Neural cell (in vitro differentiated cells): ENCODE results near the gene MON2. TPM values are rescaled to one million over a fixed set of nuclear protein-coding genes. Genes with fewer than 3 reads are reported as not detected.
"Not testable (repeated sequence)": the region's sequence is repeated elsewhere in the genome, so short reads cannot be mapped to it uniquely, and the experiment has no call there.

Experiments
- H2AFZ ChIP-seq: fragments of 200-600, 300-800 bp; sonication (generic), shearing (Covaris generic); 2 replicates; pipeline ENCODE4 v1.6.0; 2014; ENCODE audit warnings: low read depth, mild to moderate bottlenecking, antibody characterized with exemption, low read length, moderate library complexity
- H3F3A ChIP-seq: fragments of 200-600 bp; shearing (Covaris generic); 2 replicates; pipeline ENCODE4 v1.6.1; 2016; ENCODE audit warnings: mild to moderate bottlenecking, moderate library complexity, mixed read lengths, antibody characterized with exemption, low read length; ENCODE audit not compliant: insufficient read depth, poor library complexity, severe bottlenecking
- H3K27ac ChIP-seq: fragments of 200-600, 300-800 bp; sonication (generic), shearing (Covaris generic); 2 replicates; pipeline ENCODE4 v1.5.1; 2014; ENCODE audit warnings: mild to moderate bottlenecking, low read length, moderate library complexity
- H3K27me3 ChIP-seq: fragments of 300-800, 200-600 bp; sonication (generic), shearing (Covaris generic); 2 replicates; pipeline ENCODE4 v1.6.0; 2014; ENCODE audit warnings: mild to moderate bottlenecking, low read depth, low read length, moderate library complexity; ENCODE audit not compliant: insufficient read depth
- H3K36me3 ChIP-seq: fragments of 300-800, 200-600 bp; sonication (generic), shearing (Covaris generic); 2 replicates; pipeline ENCODE4 v1.5.1; 2014; ENCODE audit warnings: mild to moderate bottlenecking, antibody characterized with exemption, low read length, moderate library complexity; ENCODE audit not compliant: insufficient read depth
- H3K4me2 ChIP-seq: fragments of 300-800, 200-600 bp; sonication (generic), shearing (Covaris generic); 2 replicates; pipeline ENCODE4 v1.6.0; 2014; ENCODE audit warnings: mild to moderate bottlenecking, low read length
- H3K4me3 ChIP-seq: fragments of 300-800, 200-600 bp; sonication (generic), shearing (Covaris generic); 2 replicates; pipeline ENCODE4 v1.5.1; 2014; ENCODE audit warnings: mild to moderate bottlenecking, low read length, moderate library complexity
- H3K79me2 ChIP-seq: fragments of 200-600 bp; shearing (Covaris generic); replicated peaks from 2 replicates; pipeline ENCODE4 v1.6.0; 2014; ENCODE audit warnings: mild to moderate bottlenecking, low read length, moderate library complexity; ENCODE audit not compliant: insufficient read depth
- H3K9ac ChIP-seq: fragments of 300-800, 200-600 bp; sonication (generic), shearing (Covaris generic); 2 replicates; pipeline ENCODE4 v1.6.1; 2016; ENCODE audit warnings: mild to moderate bottlenecking, low read length, mixed read lengths
- H3K9me2 ChIP-seq: fragments of 200-600 bp; shearing (Covaris generic); 2 replicates; pipeline ENCODE4 v1.6.1; 2016; ENCODE audit warnings: mild to moderate bottlenecking, low read length, mixed read lengths; ENCODE audit not compliant: insufficient read depth
- H3K9me3 ChIP-seq: fragments of 200-600, 300-800 bp; sonication (generic), shearing (Covaris generic); 2 replicates; pipeline ENCODE4 v1.6.1; 2016; ENCODE audit warnings: mild to moderate bottlenecking, mixed run types, low read length, moderate library complexity, mixed read lengths
- H4K20me1 ChIP-seq: fragments of 200-600 bp; shearing (Covaris generic); 2 replicates; pipeline ENCODE4 v1.6.1; 2016; ENCODE audit warnings: mild to moderate bottlenecking, mixed run types; ENCODE audit not compliant: insufficient read depth
- EP300 ChIP-seq: fragments of 450-650 bp; conservative IDR thresholded peaks from 2 replicates; pipeline ENCODE4 v1.6.1; 2014; ENCODE audit warnings: antibody characterized with exemption, mild to moderate bottlenecking, moderate library complexity; ENCODE audit not compliant: poor library complexity, severe bottlenecking
- EZH2 ChIP-seq: fragments of 200-600, 300-800 bp; shearing (Covaris generic), sonication (generic); IDR thresholded peaks from 2 replicates; pipeline ENCODE4 v1.6.1; 2014; ENCODE audit warnings: antibody characterized with exemption, low read length, borderline replicate concordance, mild to moderate bottlenecking; ENCODE audit not compliant: insufficient read depth, poor library complexity, severe bottlenecking
- MXI1 ChIP-seq: fragments of 450-650 bp; conservative IDR thresholded peaks from 2 replicates; pipeline ENCODE4 v1.6.1; 2014; ENCODE audit warnings: antibody characterized with exemption, mild to moderate bottlenecking; ENCODE audit not compliant: poor library complexity, severe bottlenecking
- POLR2AphosphoS5 ChIP-seq: IDR thresholded peaks from 2 replicates; pipeline ENCODE4 v1.6.1; 2012
- RAD21 ChIP-seq: fragments of 450-650 bp; conservative IDR thresholded peaks from 2 replicates; pipeline ENCODE4 v1.6.1; 2014; ENCODE audit warnings: antibody characterized with exemption, mild to moderate bottlenecking, moderate library complexity
- SMC3 ChIP-seq: fragments of 450-650 bp; conservative IDR thresholded peaks from 2 replicates; pipeline ENCODE4 v1.6.1; 2014; ENCODE audit warnings: antibody characterized with exemption, mild to moderate bottlenecking, moderate library complexity; ENCODE audit not compliant: poor library complexity
- TAF1 ChIP-seq: IDR thresholded peaks from 2 replicates; pipeline ENCODE4 v1.6.1; 2012; ENCODE audit warnings: low read depth
- polyA plus RNA-seq: library from polyadenylated mRNA; depleted of rRNA; stranded (reverse); fragments of >200 nt; gene quantifications from 2 replicates; pipeline ENCODE4 v1.2.3, GENCODE V29; 2014
- TF ChIP-seq, protein P1 (sequence below): fragments of 450-650 bp; IDR thresholded peaks from 2 replicates; pipeline ENCODE4 v1.5.1; 2014; ENCODE audit warnings: antibody characterized with exemption, mild to moderate bottlenecking, moderate library complexity; ENCODE audit not compliant: poor library complexity, severe bottlenecking
- TF ChIP-seq, protein P2 (sequence below): IDR thresholded peaks from 2 replicates; pipeline ENCODE4 v1.6.1; 2012; ENCODE audit warnings: borderline replicate concordance

MON2 gene
- polyA plus RNA-seq, 1 donor from 2014 or later, result 44.2 TPM

DNA sequence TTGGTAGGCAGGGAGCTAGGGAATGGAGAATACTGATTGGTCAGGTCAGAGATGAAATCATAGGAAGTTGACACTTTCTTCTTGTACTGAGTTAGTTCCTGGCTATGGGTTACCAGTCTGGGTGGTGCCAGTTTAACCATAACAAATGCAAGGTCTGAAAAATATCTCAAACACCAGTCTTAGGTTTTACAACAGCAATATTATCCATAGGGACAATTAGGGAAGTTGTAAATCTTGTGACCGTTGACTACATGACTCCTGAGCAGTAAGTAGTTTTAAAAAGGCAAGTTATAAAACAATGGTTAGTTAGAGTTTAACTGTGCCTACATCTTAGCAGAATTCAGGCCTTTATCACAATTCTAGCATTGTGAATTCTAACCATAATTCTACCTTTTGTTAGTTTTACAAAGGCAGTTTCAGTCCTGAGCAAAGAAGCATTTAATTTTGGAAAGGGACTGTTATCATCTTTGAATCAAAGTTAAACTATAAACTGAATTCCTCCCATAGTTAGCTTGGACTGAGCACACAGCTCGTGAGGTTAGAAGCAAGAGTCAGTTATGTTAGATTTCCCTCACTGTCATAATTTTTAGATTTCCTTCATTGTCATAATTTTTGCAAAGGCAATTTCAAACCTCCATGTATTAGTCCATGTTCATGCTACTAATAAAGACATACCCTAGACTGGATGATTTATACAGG lies 19.7 kb upstream of the MON2 start:
- H3K27me3 ChIP-seq, result no peaks in the 10 kb centered on the region
- no peak overlapping the region for H2AFZ ChIP-seq
- TF ChIP-seq, protein P1, sequence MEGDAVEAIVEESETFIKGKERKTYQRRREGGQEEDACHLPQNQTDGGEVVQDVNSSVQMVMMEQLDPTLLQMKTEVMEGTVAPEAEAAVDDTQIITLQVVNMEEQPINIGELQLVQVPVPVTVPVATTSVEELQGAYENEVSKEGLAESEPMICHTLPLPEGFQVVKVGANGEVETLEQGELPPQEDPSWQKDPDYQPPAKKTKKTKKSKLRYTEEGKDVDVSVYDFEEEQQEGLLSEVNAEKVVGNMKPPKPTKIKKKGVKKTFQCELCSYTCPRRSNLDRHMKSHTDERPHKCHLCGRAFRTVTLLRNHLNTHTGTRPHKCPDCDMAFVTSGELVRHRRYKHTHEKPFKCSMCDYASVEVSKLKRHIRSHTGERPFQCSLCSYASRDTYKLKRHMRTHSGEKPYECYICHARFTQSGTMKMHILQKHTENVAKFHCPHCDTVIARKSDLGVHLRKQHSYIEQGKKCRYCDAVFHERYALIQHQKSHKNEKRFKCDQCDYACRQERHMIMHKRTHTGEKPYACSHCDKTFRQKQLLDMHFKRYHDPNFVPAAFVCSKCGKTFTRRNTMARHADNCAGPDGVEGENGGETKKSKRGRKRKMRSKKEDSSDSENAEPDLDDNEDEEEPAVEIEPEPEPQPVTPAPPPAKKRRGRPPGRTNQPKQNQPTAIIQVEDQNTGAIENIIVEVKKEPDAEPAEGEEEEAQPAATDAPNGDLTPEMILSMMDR, result no peak
- no peaks in the 10 kb centered on the region for H3K9me3 ChIP-seq
- no peak overlapping the region for H3K4me3 ChIP-seq
- no peaks in the 10 kb centered on the region for H3K9me2 ChIP-seq
- no peaks in the 10 kb centered on the region for H3K79me2 ChIP-seq
- H3K4me2 ChIP-seq, result no peak overlapping the region
- no peaks in the 10 kb centered on the region for H3K36me3 ChIP-seq
- H3F3A ChIP-seq, result no peaks in the 10 kb centered on the region
- no peak overlapping the region for H3K27ac ChIP-seq
- no peaks in the 10 kb centered on the region for H4K20me1 ChIP-seq
- no peak overlapping the region for H3K9ac ChIP-seq

DNA sequence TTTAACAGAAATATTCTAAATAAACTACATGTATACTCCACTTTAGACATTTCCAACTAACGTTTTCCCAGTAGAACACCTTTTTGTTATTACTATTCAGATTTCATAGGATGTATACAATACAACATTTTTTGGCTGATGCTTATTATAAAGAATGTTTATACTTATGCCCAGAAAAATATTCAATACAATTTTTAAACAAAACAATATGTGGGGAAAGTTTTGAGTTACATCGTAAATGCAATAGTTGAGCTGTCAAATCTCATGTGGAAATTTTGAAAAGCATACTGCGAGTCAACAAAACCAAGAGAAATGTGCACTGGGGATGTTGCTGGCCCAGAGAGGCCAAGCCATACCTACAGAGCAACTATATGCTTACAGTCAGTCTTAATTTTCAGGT lies 18.2 kb upstream of the MON2 start:
- H3K79me2 ChIP-seq, result no peaks in the 10 kb centered on the region
- no peak overlapping the region for H3K27ac ChIP-seq
- no peak overlapping the region for H3K9ac ChIP-seq
- H3K4me2 ChIP-seq, result no peak overlapping the region
- TF ChIP-seq, protein P2, sequence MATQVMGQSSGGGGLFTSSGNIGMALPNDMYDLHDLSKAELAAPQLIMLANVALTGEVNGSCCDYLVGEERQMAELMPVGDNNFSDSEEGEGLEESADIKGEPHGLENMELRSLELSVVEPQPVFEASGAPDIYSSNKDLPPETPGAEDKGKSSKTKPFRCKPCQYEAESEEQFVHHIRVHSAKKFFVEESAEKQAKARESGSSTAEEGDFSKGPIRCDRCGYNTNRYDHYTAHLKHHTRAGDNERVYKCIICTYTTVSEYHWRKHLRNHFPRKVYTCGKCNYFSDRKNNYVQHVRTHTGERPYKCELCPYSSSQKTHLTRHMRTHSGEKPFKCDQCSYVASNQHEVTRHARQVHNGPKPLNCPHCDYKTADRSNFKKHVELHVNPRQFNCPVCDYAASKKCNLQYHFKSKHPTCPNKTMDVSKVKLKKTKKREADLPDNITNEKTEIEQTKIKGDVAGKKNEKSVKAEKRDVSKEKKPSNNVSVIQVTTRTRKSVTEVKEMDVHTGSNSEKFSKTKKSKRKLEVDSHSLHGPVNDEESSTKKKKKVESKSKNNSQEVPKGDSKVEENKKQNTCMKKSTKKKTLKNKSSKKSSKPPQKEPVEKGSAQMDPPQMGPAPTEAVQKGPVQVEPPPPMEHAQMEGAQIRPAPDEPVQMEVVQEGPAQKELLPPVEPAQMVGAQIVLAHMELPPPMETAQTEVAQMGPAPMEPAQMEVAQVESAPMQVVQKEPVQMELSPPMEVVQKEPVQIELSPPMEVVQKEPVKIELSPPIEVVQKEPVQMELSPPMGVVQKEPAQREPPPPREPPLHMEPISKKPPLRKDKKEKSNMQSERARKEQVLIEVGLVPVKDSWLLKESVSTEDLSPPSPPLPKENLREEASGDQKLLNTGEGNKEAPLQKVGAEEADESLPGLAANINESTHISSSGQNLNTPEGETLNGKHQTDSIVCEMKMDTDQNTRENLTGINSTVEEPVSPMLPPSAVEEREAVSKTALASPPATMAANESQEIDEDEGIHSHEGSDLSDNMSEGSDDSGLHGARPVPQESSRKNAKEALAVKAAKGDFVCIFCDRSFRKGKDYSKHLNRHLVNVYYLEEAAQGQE, result no peak
- TF ChIP-seq MXI1, result no peak
- TF ChIP-seq SMC3, result no peak
- no peak for TF ChIP-seq EZH2
- TF ChIP-seq, protein P1, result no peak
- no peak for TF ChIP-seq TAF1
- TF ChIP-seq EP300, result no peak
- no peak for TF ChIP-seq RAD21
- no peak for TF ChIP-seq POLR2AphosphoS5
- H3F3A ChIP-seq, result no peaks in the 10 kb centered on the region
- H3K27me3 ChIP-seq, result no peaks in the 10 kb centered on the region
- no peaks in the 10 kb centered on the region for H4K20me1 ChIP-seq
- no peak overlapping the region for H3K4me3 ChIP-seq
- no peaks in the 10 kb centered on the region for H3K9me3 ChIP-seq
- H3K9me2 ChIP-seq, result no peaks in the 10 kb centered on the region
- H2AFZ ChIP-seq, result no peak overlapping the region
- no peaks in the 10 kb centered on the region for H3K36me3 ChIP-seq

DNA sequence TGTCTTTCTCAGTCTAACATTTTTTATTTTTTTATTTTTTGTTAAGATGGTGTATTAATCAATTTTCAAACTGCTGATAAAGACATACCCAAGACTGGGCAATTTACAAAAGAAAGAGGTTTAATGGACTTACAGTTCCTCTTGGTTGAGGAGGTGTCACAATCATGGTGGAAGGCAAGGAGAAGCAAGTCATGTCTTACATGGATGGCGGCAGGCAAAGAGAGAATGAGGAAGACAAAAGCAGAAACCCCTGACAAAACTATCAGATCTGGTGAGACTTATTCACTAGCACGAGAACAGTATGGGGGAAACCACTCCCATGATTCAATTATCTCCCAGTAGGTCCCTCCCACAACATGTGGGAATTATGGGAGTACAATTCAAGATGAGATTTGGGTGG lies 11.2 kb upstream of the MON2 start:
- not testable (repeated sequence) for H3F3A ChIP-seq, H3K79me2 ChIP-seq, H3K9me2 ChIP-seq, H4K20me1 ChIP-seq, H3K9me3 ChIP-seq, H3K27me3 ChIP-seq, H3K36me3 ChIP-seq, H3K4me2 ChIP-seq, H2AFZ ChIP-seq, H3K4me3 ChIP-seq, H3K27ac ChIP-seq, H3K9ac ChIP-seq
